Measurements from ENCODE around the gene PBX3. TPM values are rescaled to one million over a fixed set of nuclear protein-coding genes. Genes with fewer than 3 reads are reported as not detected.

PBX3 gene
- total RNA-seq, 4 donors from 2014 or later, result 7.7 to 83.3 (median 12.1) TPM

DNA sequence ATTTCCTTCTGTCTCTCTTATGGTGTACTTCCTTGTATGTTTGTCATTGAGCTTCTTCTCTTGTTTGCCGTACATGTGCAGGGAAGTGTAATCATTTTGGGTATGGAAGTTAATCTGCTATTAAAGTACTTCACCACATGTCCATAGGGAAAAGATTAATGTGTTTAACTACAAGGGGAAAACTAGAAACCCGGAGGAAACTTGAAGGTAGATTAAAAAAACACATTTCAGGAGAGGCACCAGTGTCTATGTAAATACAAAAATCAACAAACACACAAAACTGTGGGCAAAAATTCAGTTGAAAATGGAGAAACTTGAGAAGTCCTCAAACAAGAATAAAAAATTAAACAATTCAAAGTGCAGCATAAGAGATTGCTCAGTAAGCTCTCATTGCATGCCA, 166.4 kb downstream of the PBX3 start:
- no peaks in the 10 kb centered on the region for H3K9me3 ChIP-seq
- H3K27ac ChIP-seq, result no peak overlapping the region
- H3K36me3 ChIP-seq, result no peaks in the 10 kb centered on the region
- H3K27me3 ChIP-seq, result no peaks in the 10 kb centered on the region
- H3K4me3 ChIP-seq, result no peak overlapping the region
- no peak for DNase-seq
- TF ChIP-seq POLR2A (IDR thresholded peaks at IDR 0.05), result no peak
- TF ChIP-seq, protein P1, sequence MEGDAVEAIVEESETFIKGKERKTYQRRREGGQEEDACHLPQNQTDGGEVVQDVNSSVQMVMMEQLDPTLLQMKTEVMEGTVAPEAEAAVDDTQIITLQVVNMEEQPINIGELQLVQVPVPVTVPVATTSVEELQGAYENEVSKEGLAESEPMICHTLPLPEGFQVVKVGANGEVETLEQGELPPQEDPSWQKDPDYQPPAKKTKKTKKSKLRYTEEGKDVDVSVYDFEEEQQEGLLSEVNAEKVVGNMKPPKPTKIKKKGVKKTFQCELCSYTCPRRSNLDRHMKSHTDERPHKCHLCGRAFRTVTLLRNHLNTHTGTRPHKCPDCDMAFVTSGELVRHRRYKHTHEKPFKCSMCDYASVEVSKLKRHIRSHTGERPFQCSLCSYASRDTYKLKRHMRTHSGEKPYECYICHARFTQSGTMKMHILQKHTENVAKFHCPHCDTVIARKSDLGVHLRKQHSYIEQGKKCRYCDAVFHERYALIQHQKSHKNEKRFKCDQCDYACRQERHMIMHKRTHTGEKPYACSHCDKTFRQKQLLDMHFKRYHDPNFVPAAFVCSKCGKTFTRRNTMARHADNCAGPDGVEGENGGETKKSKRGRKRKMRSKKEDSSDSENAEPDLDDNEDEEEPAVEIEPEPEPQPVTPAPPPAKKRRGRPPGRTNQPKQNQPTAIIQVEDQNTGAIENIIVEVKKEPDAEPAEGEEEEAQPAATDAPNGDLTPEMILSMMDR (IDR thresholded peaks at IDR 0.05), result no peak
- no peaks in the 10 kb centered on the region for H3K4me1 ChIP-seq

DNA sequence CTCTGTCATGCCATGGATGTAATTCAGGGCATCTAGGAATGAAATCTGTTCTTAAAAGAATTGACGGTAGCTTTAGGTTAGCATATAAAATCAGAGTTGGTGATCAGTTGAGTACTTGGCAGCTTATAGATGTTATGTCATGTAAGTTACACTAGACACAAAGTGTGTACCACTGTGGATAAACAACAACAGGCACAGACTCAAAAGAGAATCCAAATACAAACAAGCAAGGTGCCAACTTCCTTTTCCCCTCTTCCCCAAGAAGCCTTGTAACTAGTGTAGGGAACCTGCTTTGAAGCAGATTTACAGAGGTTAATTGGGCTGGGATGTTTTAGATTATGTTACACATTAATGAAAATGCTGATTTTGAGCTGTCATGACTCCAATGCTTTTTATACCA, 167.2 kb downstream of the PBX3 start:
- H3K27me3 ChIP-seq, result no peaks in the 10 kb centered on the region
- H3K36me3 ChIP-seq, result no peaks in the 10 kb centered on the region
- TF ChIP-seq, protein P1 (IDR thresholded peaks at IDR 0.05), result no peak
- TF ChIP-seq POLR2A (IDR thresholded peaks at IDR 0.05), result no peak
- no peaks in the 10 kb centered on the region for H3K9me3 ChIP-seq
- DNase-seq, result no peak
- H3K4me3 ChIP-seq, result no peak overlapping the region
- no peak overlapping the region for H3K27ac ChIP-seq
- H3K4me1 ChIP-seq, result no peaks in the 10 kb centered on the region

DNA sequence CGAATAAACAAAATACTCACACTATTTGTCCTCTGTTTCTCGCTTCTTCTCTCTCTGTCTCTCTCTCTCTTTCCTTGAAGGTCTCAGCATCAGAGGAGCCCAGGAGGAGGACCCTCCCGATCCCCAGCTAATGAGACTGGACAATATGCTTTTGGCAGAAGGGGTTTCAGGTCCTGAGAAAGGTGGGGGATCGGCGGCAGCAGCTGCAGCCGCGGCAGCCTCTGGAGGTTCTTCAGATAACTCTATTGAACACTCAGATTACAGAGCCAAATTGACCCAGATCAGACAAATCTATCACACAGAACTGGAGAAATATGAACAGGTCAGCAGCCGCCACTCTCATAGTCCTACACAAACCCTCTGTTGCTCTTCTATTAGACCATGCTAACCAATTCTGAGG, 168.4 kb downstream of the PBX3 start:
- H3K9me3 ChIP-seq, result no peaks in the 10 kb centered on the region
- no peaks in the 10 kb centered on the region for H3K36me3 ChIP-seq
- no peaks in the 10 kb centered on the region for H3K27me3 ChIP-seq
- DNase-seq, result no peak
- TF ChIP-seq POLR2A (IDR thresholded peaks at IDR 0.05), result no peak
- TF ChIP-seq, protein P1 (IDR thresholded peaks at IDR 0.05), result no peak
- no peaks in the 10 kb centered on the region for H3K4me1 ChIP-seq
- no peak overlapping the region for H3K4me3 ChIP-seq
- no peak overlapping the region for H3K27ac ChIP-seq

DNA sequence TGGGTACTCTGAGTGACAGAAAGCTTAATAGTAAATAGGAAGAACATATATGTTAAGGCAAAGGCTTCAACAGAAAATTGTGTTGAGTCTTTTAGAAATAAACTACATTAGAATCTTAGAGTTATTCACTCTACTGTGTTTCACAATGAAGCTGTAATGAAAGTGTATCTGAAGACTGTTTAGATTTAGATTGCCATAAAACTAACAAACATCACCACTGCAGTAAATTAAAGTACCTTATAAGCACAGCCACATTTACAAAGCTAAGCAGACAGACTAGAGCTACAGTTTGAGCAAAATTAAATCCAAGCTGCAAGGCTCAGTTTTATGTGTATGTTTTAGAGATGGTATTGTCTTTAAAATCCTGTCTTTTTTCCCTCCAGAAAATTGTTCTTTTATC, 172.4 kb downstream of the PBX3 start:
- Histone ChIP-seq H3K36me3 (no peaks in the 10 kb centered on the region), H3K9me3 (no peaks in the 10 kb centered on the region), H3K4me3 (no peak overlapping the region), H3K27me3 (no peaks in the 10 kb centered on the region), H3K27ac (no peak overlapping the region), H3K4me1 (no peaks in the 10 kb centered on the region)
- TF ChIP-seq, protein P1 (IDR thresholded peaks at IDR 0.05), result no peak
- no peak for TF ChIP-seq POLR2A (IDR thresholded peaks at IDR 0.05)
- no peak for DNase-seq

DNA sequence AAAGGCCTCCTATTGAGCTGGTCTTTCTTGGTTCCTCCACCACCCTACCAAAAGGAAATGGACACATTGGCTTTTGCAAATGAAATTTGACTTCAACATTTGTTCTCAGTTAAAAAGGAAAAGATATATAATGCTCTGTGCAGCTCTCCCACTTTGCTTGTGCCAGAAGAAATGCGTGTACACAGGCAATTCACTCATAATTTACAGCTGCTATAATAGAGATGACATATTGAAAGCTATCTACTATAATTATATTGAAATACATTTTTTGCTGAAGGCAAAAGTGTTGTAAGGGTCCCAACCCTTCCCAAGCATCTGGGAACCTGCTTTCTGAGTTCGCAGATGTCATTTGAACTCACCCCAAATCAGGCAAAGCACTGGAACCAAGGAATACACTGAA, 173.2 kb downstream of the PBX3 start:
- Histone ChIP-seq H3K4me3 (no peak overlapping the region), H3K4me1 (no peaks in the 10 kb centered on the region), H3K36me3 (no peaks in the 10 kb centered on the region), H3K27ac (no peak overlapping the region), H3K27me3 (no peaks in the 10 kb centered on the region), H3K9me3 (no peaks in the 10 kb centered on the region)
- TF ChIP-seq, protein P1 (IDR thresholded peaks at IDR 0.05), result no peak
- TF ChIP-seq POLR2A (IDR thresholded peaks at IDR 0.05), result no peak
- DNase-seq, result no peak

DNA sequence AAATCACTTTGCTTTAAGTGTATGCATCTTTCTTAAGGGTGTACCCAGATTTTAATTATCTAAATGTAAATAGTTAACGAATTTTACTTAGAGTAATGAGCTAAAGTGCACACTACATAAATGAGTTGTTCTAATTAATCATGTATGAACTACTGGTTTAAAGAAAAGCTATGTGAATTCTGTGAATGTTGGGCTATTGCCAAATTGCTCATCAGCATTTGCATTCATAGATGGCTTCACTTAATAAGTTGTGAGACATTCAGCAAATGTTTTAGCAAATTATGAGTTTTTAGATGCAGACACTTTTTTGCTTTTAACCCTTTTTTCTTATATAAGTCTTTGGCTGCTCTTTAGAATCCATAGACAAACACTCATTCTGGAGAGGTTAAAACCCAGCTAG, 175.7 kb downstream of the PBX3 start:
- H3K27ac ChIP-seq, result no peak overlapping the region
- TF ChIP-seq POLR2A (IDR thresholded peaks at IDR 0.05), result no peak
- TF ChIP-seq, protein P1 (IDR thresholded peaks at IDR 0.05), result no peak
- H3K4me1 ChIP-seq, result no peaks in the 10 kb centered on the region
- H3K9me3 ChIP-seq, result no peaks in the 10 kb centered on the region
- no peak for DNase-seq
- no peaks in the 10 kb centered on the region for H3K36me3 ChIP-seq
- H3K27me3 ChIP-seq, result no peaks in the 10 kb centered on the region
- no peak overlapping the region for H3K4me3 ChIP-seq
